HG03439 (cell line): ENCODE measurements around the gene NRXN2.

ENCODE experiments used
- ATAC-seq: cut with Tn5 transposase; IDR thresholded peaks from one replicate; pipeline ENCODE4 v1.9.1; 2021; ENCODE audit warnings: mild to moderate bottlenecking, moderate library complexity; ENCODE audit not compliant: unreplicated experiment

NRXN2 gene

GRCh38 chr11:64632654-64633053, 90.3 kb downstream of the NRXN2 start:
- no peak for ATAC-seq

- ATAC-seq = no peak
These were observed 90.8 kb downstream of the NRXN2 start for GRCh38 chr11:64632237-64632636.

GRCh38 chr11:64631675-64632074, 91.3 kb downstream of the NRXN2 start:
- ATAC-seq = no peak

- ATAC-seq = no peak
These were observed 93.0 kb downstream of the NRXN2 start for GRCh38 chr11:64629796-64630562.

GRCh38 chr11:64629103-64629502, 93.9 kb downstream of the NRXN2 start:
- ATAC-seq = no peak

- no peak for ATAC-seq
These were observed 94.4 kb downstream of the NRXN2 start for GRCh38 chr11:64628596-64628995.

- no peak for ATAC-seq
These were observed 95.6 kb downstream of the NRXN2 start for GRCh38 chr11:64627371-64627770.

GRCh38 chr11:64626637-64627036, 96.4 kb downstream of the NRXN2 start:
- ATAC-seq = no peak

GRCh38 chr11:64624883-64625481, 98.0 kb downstream of the NRXN2 start:
- no peak for ATAC-seq

GRCh38 chr11:64622681-64623080, 100.3 kb downstream of the NRXN2 start:
- ATAC-seq = no peak

- ATAC-seq = no peak
These were observed 101.5 kb downstream of the NRXN2 start for GRCh38 chr11:64621283-64622019.

GRCh38 chr11:64620381-64620971, 102.5 kb downstream of the NRXN2 start:
- no peak for ATAC-seq

GRCh38 chr11:64619811-64620380, 103.1 kb downstream of the NRXN2 start:
- ATAC-seq = no peak

- no peak for ATAC-seq
These were observed 103.8 kb downstream of the NRXN2 start for GRCh38 chr11:64619196-64619595.

GRCh38 chr11:64616817-64617216, 106.2 kb downstream of the NRXN2 start:
- no peak for ATAC-seq

GRCh38 chr11:64614917-64615316, 108.1 kb downstream of the NRXN2 start:
- no peak for ATAC-seq

- no peak for ATAC-seq
These were observed 109.3 kb downstream of the NRXN2 start for GRCh38 chr11:64613648-64614047.

- ATAC-seq = no peak
These were observed 110.9 kb downstream of the NRXN2 start for GRCh38 chr11:64611869-64612646.

- no peak for ATAC-seq
These were observed 111.8 kb downstream of the NRXN2 start for GRCh38 chr11:64611176-64611575.

- no peak for ATAC-seq
These were observed 112.4 kb downstream of the NRXN2 start for GRCh38 chr11:64610596-64610995.
